Measurements from ENCODE around the gene TMC1. TPM values are rescaled to one million over a fixed set of nuclear protein-coding genes. Genes with fewer than 3 reads are reported as not detected.

Gene TMC1
- total RNA-seq, 4 donors from 2014 or later: 0.32 TPM; not detected in 3

GRCh38 chr9:72667181-72667580 is 145.8 kb downstream of the TMC1 start:
- no peaks in the 10 kb centered on the region for H3K4me1 ChIP-seq
- H3K4me3 ChIP-seq: no peak overlapping the region
- in situ Hi-C loops (cut with MboI; ENCODE audit: low pct_ligation_motif_present in 1 of 4, low pct_unique_long_range_greater_than_20kb in 1 of 4, low sequenced_read_pairs in 3 of 4) (no loop called here), intact Hi-C loops (cut with DNase I; ENCODE audit: low total_unique reads) (no loop called here)
- H3K36me3 ChIP-seq: no peaks in the 10 kb centered on the region
- no peak for TF ChIP-seq POLR2A (IDR thresholded peaks at IDR 0.05)
- no peak for TF ChIP-seq EP300 (IDR thresholded peaks at IDR 0.05; ENCODE audit: low read depth)
- TF ChIP-seq POLR2AphosphoS5 (IDR thresholded peaks at IDR 0.05): no peak
- no peak for DNase-seq
- WGBS, 2 donors (ENCODE audit: low coverage in 1 of 2): 58 to 73% methylated on average over 2 of the region's 2 CpGs
- no peaks in the 10 kb centered on the region for H3K9me3 ChIP-seq
- no peaks in the 10 kb centered on the region for H3K27me3 ChIP-seq
- H3K27ac ChIP-seq: no peak overlapping the region

DNA sequence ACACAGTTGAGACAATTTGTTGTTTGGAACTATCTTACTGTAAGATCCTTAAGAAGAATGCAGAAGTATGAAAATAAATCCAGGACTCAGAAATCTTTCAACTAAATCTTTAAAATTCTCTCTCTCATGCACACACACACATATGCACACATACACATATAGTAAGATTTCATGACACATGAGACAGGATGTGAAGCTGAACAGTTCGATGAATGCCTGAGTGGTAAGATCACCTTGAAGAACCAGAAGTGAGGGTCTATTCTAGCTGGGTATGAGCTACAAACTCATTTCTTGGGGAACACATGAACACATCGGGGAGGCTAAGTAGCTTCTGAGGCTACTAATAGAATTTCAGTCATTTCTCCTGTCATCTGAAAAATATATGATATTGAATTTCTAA is 153.6 kb downstream of the TMC1 start:
- 91 to 100% methylated on average over 2 of the region's 2 CpGs for WGBS, 2 donors (ENCODE audit: low coverage in 1 of 2)
- intact Hi-C loops (cut with DNase I; ENCODE audit: low total_unique reads): no loop called here
- H3K4me3 ChIP-seq: no peak overlapping the region

GRCh38 chr9:72675586-72675985 is 154.2 kb downstream of the TMC1 start:
- WGBS, 2 donors (ENCODE audit: low coverage in 1 of 2): 28% methylated on average over 1 of the region's 1 CpG; no CpG with 5 or more reads in 1 of the 2 donors
- TF ChIP-seq, protein P1, sequence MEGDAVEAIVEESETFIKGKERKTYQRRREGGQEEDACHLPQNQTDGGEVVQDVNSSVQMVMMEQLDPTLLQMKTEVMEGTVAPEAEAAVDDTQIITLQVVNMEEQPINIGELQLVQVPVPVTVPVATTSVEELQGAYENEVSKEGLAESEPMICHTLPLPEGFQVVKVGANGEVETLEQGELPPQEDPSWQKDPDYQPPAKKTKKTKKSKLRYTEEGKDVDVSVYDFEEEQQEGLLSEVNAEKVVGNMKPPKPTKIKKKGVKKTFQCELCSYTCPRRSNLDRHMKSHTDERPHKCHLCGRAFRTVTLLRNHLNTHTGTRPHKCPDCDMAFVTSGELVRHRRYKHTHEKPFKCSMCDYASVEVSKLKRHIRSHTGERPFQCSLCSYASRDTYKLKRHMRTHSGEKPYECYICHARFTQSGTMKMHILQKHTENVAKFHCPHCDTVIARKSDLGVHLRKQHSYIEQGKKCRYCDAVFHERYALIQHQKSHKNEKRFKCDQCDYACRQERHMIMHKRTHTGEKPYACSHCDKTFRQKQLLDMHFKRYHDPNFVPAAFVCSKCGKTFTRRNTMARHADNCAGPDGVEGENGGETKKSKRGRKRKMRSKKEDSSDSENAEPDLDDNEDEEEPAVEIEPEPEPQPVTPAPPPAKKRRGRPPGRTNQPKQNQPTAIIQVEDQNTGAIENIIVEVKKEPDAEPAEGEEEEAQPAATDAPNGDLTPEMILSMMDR (IDR thresholded peaks at IDR 0.05): no peak
- no peak for TF ChIP-seq EP300 (IDR thresholded peaks at IDR 0.05; ENCODE audit: low read depth)
- no peak for TF ChIP-seq POLR2A (IDR thresholded peaks at IDR 0.05)
- no peak for TF ChIP-seq POLR2AphosphoS5 (IDR thresholded peaks at IDR 0.05)
- in situ Hi-C loops (cut with MboI; ENCODE audit: low pct_ligation_motif_present in 1 of 4, low pct_unique_long_range_greater_than_20kb in 1 of 4, low sequenced_read_pairs in 3 of 4) (loop anchor here in 1 of 4 donors (25.0 kb wide), 1 partner anchor 112 kb away; no protein-coding TSS in a partner anchor), intact Hi-C loops (cut with DNase I; ENCODE audit: low total_unique reads) (no loop called here)
- Histone ChIP-seq H3K27ac (no peak overlapping the region), H3K4me3 (no peak overlapping the region), H3K9me3 (no peaks in the 10 kb centered on the region), H3K27me3 (no peaks in the 10 kb centered on the region), H3K36me3 (no peaks in the 10 kb centered on the region), H3K4me1 (no peaks in the 10 kb centered on the region)
- no peak for DNase-seq

More for the DNA sequence above, 153.6 kb downstream of the TMC1 start:
- DNase-seq: no peak
- in situ Hi-C loops (cut with MboI; ENCODE audit: low pct_ligation_motif_present in 1 of 4, low pct_unique_long_range_greater_than_20kb in 1 of 4, low sequenced_read_pairs in 3 of 4): loop anchor here in 1 of 4 donors (25.0 kb wide), 1 partner anchor 112 kb away; no protein-coding TSS in a partner anchor
- H3K27me3 ChIP-seq: no peaks in the 10 kb centered on the region
- H3K36me3 ChIP-seq: no peaks in the 10 kb centered on the region
- no peaks in the 10 kb centered on the region for H3K4me1 ChIP-seq
- TF ChIP-seq, protein P1 (IDR thresholded peaks at IDR 0.05): no peak
- TF ChIP-seq POLR2AphosphoS5 (IDR thresholded peaks at IDR 0.05) (no peak), EP300 (IDR thresholded peaks at IDR 0.05; ENCODE audit: low read depth) (no peak), POLR2A (IDR thresholded peaks at IDR 0.05) (no peak)
- no peaks in the 10 kb centered on the region for H3K9me3 ChIP-seq
- no peak overlapping the region for H3K27ac ChIP-seq

- intact Hi-C loops (cut with DNase I; ENCODE audit: low total_unique reads): no loop called here
- H3K4me1 ChIP-seq: no peaks in the 10 kb centered on the region
- TF ChIP-seq EP300 (IDR thresholded peaks at IDR 0.05; ENCODE audit: low read depth): no peak
- TF ChIP-seq POLR2A (IDR thresholded peaks at IDR 0.05): no peak
- no peak for TF ChIP-seq POLR2AphosphoS5 (IDR thresholded peaks at IDR 0.05)
- TF ChIP-seq, protein P1 (IDR thresholded peaks at IDR 0.05): no peak
- no peak overlapping the region for H3K4me3 ChIP-seq
- no peaks in the 10 kb centered on the region for H3K36me3 ChIP-seq
- 49 to 69% methylated on average over 2 of the region's 2 CpGs for WGBS, 2 donors (ENCODE audit: low coverage in 1 of 2)
- H3K27ac ChIP-seq: no peak overlapping the region
- no peaks in the 10 kb centered on the region for H3K27me3 ChIP-seq
- in situ Hi-C loops (cut with MboI; ENCODE audit: low pct_ligation_motif_present in 1 of 4, low pct_unique_long_range_greater_than_20kb in 1 of 4, low sequenced_read_pairs in 3 of 4): loop anchor here in 1 of 4 donors (25.0 kb wide), 1 partner anchor 107 kb away; no protein-coding TSS in a partner anchor
- H3K9me3 ChIP-seq: no peaks in the 10 kb centered on the region
- no peak for DNase-seq
These were observed 159.3 kb downstream of the TMC1 start for GRCh38 chr9:72680593-72681282.

Data from transverse colon (tissue), 4 donors.